Calu3 (cell line): ENCODE data around the gene TEAD1. TPM values are rescaled to one million over a fixed set of nuclear protein-coding genes. Genes with fewer than 3 reads are reported as not detected.

Source experiments
- BruUV-seq: library from RNA; stranded (reverse); fragments of 400-500 nt; replicated peaks from 2 replicates; lab custom pipeline; 2021; lab: Mats Ljungman, UMichigan
- CTCF ChIA-PET: fragments of 300-600 bp; sonication (Branson Sonifier 250); formaldehyde crosslinking; loops from one replicate; lab custom pipeline; 2022; ENCODE audit warnings: antibody characterized with exemption; lab: Charles Lee
- DNase-seq: peaks from one replicate; pipeline ENCODE4 v3.0.0; 2022
- H3K27ac Mint-ChIP-seq: one replicate; pipeline ENCODE4 v1.8.0; 2022; ENCODE audit warnings: mixed read lengths; ENCODE audit not compliant: unreplicated experiment
- H3K27me3 Mint-ChIP-seq: one replicate; pipeline ENCODE4 v1.8.0; 2022; ENCODE audit warnings: mixed read lengths; ENCODE audit not compliant: unreplicated experiment
- H3K36me3 Mint-ChIP-seq: one replicate; pipeline ENCODE4 v1.8.0; 2022; ENCODE audit warnings: mild to moderate bottlenecking, moderate library complexity, mixed read lengths; ENCODE audit not compliant: insufficient read depth, unreplicated experiment
- H3K4me1 Mint-ChIP-seq: one replicate; pipeline ENCODE4 v1.8.0; 2022; ENCODE audit warnings: mild to moderate bottlenecking, low read depth, mixed read lengths; ENCODE audit not compliant: unreplicated experiment
- H3K4me3 Mint-ChIP-seq: one replicate; pipeline ENCODE4 v1.8.0; 2022; ENCODE audit warnings: mild to moderate bottlenecking, low read depth, moderate library complexity, mixed read lengths; ENCODE audit not compliant: unreplicated experiment
- H3K9me3 Mint-ChIP-seq: one replicate; pipeline ENCODE4 v1.8.0; 2022; ENCODE audit warnings: low read depth, mixed read lengths; ENCODE audit not compliant: unreplicated experiment
- CTCF ChIP-seq: fragments of 200-600 bp; IDR thresholded peaks from one replicate; pipeline ENCODE4 v1.8.0; 2022; ENCODE audit warnings: antibody characterized with exemption; ENCODE audit not compliant: unreplicated experiment
- intact Hi-C: fragments of 100-400 bp; cut with micrococcal nuclease; formaldehyde crosslinking; loops from one replicate; pipeline ENCODE4 v1.10.0; 2022; ENCODE audit not compliant: unreplicated experiment
- total RNA-seq: library from RNA; stranded (reverse); gene quantifications from 2 replicates; pipeline ENCODE4 v1.2.3, GENCODE V29; 2022

The TEAD1 gene
- total RNA-seq, 1 experiment from 2014 or later, result 104 TPM

- H3K27ac Mint-ChIP-seq, result no peak overlapping the region
Observed at GRCh38 chr11:12901874-12902481, 227.8 kb downstream of the TEAD1 start.

GRCh38 chr11:12902791-12903486 is 228.7 kb downstream of the TEAD1 start:
- BruUV-seq, result no TSS peak
- peaks cover 19% of the 10 kb centered on the region for H3K36me3 Mint-ChIP-seq
- TF ChIP-seq CTCF, result no peak

More at GRCh38 chr11:12901874-12902481, 227.8 kb downstream of the TEAD1 start:
- BruUV-seq, result no TSS peak
- peaks cover 19% of the 10 kb centered on the region for H3K36me3 Mint-ChIP-seq
- H3K4me3 Mint-ChIP-seq, result no peak overlapping the region
- no peak for DNase-seq
- no peak for TF ChIP-seq CTCF
- intact Hi-C loops, result no loop called here
- peaks cover 11% of the 10 kb centered on the region for H3K4me1 Mint-ChIP-seq
- CTCF ChIA-PET, result no interaction called here
- H3K27me3 Mint-ChIP-seq, result no peaks in the 10 kb centered on the region
- H3K9me3 Mint-ChIP-seq, result no peaks in the 10 kb centered on the region

GRCh38 chr11:12905435-12905834 is 231.2 kb downstream of the TEAD1 start:
- no peak overlapping the region for H3K4me3 Mint-ChIP-seq
- no peaks in the 10 kb centered on the region for H3K27me3 Mint-ChIP-seq
- intact Hi-C loops, result no loop called here
- TF ChIP-seq CTCF, result no peak
- no peaks in the 10 kb centered on the region for H3K9me3 Mint-ChIP-seq
- peaks cover under 1% of the 10 kb centered on the region for H3K4me1 Mint-ChIP-seq
- no TSS peak for BruUV-seq
- H3K27ac Mint-ChIP-seq, result no peak overlapping the region
- peaks cover 11% of the 10 kb centered on the region for H3K36me3 Mint-ChIP-seq
- CTCF ChIA-PET, result no interaction called here
- DNase-seq, result no peak

More at GRCh38 chr11:12902791-12903486, 228.7 kb downstream of the TEAD1 start:
- intact Hi-C loops, result no loop called here
- H3K4me1 Mint-ChIP-seq, result peaks cover 11% of the 10 kb centered on the region
- no peak overlapping the region for H3K4me3 Mint-ChIP-seq
- CTCF ChIA-PET, result no interaction called here
- H3K27ac Mint-ChIP-seq, result peak overlapping the region; percentile 67
- no peak for DNase-seq
- no peaks in the 10 kb centered on the region for H3K9me3 Mint-ChIP-seq
- H3K27me3 Mint-ChIP-seq, result no peaks in the 10 kb centered on the region

GRCh38 chr11:12906501-12906900 is 232.3 kb downstream of the TEAD1 start:
- Mint-ChIP-seq H3K9me3 (no peaks in the 10 kb centered on the region), H3K4me3 (no peak overlapping the region), H3K27me3 (no peaks in the 10 kb centered on the region), H3K36me3 (peaks cover 11% of the 10 kb centered on the region), H3K4me1 (no peaks in the 10 kb centered on the region), H3K27ac (no peak overlapping the region)
- CTCF ChIA-PET, result interaction anchor here (0.5 to 0.8 kb wide), 2 partner anchors 311 to 669 kb away, joined by 3 read pairs; no protein-coding TSS in a partner anchor
- no peak for TF ChIP-seq CTCF
- intact Hi-C loops, result no loop called here
- BruUV-seq, result no TSS peak
- DNase-seq, result no peak
